GM21423 (cell line): ENCODE results near the gene FRMD1.

Experiments
- ATAC-seq: cut with Tn5 transposase; IDR thresholded peaks from one replicate; pipeline ENCODE4 v1.9.1; 2021; ENCODE audit warnings: mild to moderate bottlenecking, moderate library complexity; ENCODE audit not compliant: unreplicated experiment

FRMD1 gene

DNA sequence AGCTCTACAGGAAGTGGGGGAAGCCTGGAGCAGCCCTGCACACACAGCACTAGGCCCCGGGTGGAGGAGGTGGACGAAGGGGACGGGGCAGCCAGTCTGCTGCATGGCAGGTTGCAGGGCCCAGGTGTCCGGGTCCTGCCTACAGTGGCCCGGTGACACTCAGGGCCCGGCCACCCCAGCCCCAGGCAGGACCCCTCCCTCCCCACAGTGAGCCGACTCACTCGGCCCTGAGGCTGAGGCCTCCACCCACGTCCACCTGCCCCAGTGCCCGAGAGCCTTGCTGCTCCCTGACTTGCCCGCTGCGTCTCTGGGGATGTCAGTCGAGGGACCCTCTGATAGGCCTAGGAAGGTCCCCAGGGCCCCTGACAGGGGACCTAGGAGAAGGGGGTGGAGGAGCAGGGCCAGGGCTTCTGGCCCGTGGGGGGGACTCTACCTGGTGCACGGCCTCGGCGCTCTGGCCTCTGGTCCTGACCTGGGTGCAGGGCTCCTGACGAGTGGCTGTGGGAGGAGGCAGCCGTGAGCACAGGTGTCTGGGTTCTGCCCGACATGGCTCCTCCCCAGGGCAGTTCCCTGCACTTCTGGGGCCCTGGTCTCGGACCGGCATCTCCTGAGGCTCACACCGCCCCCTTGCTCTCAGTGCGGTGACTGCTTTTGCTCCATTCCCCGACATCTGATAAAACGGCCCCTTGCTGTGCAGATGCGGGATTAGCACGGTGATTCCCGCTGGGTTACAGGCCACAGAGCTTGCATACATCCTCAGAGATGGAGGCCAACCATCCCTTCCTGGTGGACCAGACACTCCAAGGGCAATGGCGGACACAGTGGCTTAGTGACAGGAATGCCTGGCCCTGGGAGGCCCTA lies 20.1 kb downstream of the FRMD1 start:
- ATAC-seq = no peak

DNA sequence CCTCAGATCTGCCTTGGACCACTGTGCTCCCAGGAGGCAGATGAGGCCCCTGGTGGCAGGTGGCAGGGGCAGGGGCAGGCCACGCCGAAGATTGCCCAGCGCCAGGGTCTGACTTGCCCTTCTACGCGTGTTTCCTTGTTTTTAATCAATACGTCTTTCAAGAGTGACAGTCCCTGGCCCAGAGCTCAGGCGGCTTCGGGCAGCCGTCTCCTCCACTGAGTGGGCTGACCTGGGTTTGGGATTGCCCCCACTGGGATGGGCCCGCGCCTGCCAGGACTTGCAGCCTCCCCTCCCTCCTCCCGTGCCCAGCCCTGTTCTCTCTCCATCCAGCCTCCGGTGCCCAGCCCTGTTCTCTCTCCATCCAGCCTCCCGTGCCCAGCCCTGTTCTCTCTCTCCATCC lies 21.2 kb downstream of the FRMD1 start:
- no peak for ATAC-seq

DNA sequence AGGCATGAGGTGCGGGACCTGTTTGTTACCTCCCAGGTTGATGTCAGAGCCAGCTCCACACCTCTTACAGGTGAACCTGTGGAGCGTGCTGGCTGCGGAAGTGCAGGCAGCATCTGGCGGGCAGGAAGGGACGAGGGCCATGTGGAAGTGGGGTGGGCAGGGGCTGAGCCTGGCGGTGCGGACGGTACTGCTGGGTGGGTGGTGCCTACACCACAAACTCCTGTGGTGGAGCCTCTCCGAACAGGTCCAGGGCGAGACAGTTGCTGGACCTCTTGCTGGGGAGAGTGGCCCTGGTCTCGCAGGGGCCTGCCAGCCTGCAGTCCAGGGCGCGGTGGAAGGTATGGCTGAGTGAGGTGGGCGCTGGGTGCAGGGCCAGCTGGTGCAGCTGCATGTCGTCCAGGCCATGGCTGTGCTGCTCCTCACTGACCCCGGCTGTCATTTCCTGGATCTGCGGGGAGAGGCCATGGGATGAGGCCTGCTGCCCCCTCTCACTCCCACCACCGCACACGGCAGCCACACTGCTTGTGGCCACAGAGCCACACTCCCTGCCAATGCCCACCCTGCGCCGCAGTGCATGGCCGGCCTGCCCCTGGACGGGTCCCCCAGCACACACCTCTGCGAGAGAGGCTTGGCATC lies 22.0 kb downstream of the FRMD1 start:
- ATAC-seq = no peak

DNA sequence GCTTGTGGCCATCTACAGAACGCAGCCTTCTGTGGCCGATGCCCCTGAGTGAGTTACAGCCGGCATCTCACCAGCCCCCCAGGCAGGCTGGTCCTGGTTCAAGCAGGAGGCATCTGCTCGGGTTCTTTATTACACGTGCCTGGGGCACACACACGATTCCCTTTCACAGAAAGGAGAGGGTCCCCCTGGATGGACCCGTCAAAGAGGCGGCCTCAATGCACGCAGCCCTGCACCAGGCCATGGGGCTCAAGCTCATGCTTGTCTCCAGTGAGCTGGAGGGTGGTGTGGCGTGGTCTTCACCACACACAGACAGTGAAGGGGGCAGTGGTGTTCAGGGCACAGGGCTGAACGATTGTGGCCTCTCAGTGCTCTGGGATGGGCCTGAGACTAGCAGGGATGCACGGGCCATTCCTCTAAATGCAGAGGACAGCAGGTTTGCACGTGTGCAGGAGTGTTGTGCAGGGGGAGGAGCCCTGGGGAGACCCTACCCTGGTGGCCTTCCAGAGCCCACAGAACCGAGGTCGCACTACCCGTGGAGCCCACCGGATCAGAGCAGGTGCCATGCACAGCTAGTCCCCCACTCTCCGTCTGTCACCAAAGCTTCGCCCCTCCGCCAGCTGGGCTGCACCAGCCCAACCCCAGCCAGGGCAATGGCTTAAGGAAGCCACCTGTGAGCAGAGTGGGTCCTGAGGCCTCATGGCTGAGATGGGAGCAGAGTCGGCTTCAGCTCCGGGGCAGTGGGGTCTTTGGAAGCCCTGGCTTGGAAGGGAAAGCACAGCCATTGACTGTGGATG lies 23.1 kb downstream of the FRMD1 start:
- ATAC-seq = no peak

DNA sequence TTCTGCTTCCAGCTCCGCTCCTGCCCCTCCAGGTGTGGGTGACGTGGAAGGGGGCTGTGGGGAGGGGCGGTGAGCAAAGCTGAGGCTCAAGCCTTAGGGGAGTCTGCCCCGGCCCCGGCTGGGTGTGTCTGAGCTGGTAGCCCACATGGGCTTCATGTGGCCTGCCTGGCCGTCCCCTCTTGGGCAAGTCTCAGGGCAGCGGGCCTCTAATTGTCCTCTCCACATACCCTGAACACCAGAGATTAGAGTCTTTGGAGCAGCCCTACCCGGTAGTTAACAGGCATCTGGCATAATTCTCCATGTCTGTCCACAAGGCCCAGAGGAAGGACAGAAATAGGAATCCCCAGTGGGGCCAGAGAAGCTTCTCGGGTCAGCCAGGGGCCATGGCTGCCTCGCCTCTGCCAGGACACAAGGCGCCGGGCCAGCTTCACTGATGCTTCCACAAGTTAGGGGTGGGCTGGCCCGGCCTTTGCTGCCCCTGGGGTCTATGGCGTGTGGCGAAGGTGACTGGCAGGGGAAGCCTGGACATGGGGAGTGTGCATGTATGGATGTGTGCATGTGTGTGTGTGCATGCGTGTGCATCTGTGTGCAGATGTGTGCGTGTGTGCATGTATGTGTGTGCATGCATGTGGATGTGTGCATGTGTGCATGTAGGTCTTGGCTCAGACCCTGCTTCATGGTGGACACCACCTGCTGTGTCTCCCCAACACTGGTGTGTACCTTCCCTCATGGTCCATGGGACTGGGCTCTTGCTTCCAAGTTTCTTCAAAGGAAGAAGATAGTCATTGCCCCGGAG lies 24.0 kb downstream of the FRMD1 start:
- ATAC-seq = no peak

DNA sequence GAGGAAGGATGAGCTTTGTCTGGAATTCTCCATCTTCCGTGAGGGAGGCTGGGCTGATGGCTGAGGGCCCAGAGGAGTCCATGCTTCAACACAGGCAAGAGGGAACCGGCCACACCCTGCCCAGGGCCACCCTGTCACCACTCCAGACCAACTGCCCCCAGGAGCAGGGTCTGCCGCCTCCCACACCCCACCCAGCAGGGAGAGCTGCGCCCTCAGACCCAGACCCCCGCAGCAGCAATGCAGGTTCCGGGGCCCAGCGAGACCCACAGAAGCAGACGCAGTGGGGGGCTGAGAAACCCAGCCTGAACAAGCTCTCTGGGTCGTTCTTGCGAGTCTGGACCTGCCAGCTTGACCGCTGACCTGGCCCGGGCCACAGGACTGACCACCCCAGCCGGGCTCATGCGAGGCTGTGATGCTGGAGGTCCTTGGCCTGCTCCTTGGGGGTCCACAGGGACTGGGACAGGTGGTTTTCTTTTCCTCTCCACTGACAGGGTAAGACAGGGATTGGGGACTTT lies 25.0 kb downstream of the FRMD1 start:
- ATAC-seq = no peak

DNA sequence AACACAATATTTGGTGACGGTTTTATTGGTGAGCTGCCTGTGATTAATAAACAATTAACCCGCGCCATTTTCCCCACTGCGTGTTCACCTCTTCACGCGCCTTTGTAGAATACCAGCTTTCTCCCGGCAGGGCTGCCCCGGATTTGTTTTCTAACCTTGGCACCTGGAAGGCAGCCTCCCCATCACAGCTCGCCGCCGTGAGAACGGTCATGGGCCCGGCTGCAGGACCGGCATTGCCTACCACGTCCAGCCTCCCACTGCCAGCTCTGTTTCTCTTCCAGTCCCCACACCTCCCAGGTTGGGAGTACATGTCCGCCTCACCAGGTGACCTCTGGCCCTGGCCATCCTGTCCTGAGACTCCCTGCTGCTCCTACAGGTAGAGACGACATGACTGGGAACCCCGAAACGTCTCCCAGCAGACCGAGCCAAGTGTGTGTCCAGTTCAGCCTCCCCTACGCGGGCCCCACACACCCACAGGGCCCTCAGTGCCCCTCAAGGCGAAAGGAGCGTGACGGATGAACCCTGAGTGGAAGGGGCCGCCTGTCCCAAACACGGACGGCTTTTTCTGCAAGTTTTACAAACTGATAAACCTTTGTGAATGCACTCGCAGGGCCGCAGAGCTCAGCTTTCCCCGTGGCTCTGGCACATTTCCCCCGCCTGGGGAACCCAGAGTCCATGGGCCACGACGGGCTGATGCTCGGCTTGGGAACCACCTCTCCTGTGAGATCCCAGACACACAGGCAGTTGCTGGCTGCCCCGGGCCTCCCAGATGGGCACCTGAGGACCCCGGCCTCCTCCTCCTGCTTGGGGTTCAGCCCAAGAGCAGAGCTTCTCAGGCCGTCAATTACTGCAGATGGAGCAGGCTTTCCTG lies 25.7 kb downstream of the FRMD1 start:
- ATAC-seq = no peak

DNA sequence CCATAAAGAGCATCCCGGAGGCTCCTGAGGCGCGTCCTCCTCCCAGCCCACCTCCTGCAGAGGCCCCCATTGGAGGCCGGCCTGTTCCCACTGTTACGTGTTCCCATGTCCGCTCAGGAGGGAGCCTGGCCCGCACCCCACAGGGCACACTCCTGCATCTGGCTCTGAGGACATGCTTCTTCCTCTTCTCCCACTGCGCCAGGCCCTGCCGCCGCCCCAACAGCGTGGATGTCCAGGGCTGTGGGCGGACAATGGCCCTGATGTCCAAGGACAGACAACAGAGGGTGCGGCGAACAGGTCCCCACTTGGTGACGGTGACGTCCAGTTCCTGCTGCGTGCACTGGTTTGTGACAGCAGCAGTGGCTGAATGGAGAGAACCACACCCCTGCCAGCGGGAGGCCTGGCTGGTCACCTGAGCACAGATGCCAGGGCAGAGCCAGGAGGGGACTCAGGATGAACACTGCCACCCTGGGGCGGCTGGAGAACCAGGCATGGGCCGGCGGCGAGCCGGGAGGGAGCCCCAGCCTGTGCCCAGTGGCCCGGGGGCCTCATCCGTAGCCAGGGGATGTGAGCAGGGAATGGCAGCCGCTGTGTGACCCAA lies 26.6 kb downstream of the FRMD1 start:
- no peak for ATAC-seq

DNA sequence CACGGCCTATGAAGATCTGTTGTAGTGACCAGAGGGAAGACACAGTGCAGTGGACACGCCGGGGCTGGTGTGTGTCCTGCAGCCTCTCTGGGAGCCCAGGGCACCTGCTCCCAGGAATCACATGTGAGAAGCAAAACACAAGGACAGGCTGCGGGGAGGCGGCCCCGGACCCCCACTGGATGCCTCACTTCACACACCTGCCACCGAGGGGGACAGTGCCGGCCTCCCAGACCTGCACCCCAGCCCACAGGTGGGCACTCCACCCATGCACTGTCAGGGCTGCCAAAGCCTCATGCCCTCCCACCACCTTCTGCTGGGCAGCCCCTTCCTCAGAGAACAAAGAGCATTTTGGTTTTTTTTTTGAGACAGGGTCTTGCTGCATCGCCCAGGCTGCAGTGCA lies 27.4 kb downstream of the FRMD1 start:
- ATAC-seq = no peak

DNA sequence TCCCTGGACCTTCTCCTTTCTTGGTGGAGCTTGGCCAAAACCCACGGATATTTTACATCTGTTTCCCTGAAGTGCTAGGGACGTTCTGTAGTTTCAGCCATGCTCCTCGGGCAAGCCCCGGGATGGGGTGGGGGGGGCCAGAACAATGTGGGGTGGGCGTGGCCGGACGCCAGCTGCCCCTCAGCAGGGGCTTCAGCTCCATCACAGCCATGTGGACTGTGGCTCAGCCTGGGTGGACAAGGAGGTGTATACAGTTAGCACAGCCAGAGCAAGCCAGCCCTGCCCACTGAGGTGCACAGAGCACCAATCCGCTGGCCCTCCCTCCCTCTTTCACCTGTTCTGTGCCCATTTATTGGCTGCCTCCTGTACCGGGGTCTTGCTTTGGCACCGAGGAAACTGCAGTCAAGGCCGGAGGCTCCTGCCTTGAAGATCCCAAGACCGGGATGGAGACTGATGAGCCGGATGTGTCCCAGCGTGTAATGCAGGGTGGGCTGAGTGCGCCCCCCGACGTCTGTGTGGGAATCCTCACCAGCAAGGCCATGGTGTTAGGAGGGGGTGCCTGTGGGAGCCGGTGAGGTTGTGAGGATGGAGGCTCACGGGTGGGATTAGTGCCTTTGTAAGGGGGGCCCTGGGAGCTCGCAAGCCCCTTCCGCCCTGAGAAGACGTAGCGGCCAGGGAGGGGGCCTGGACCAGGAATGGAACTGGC lies 28.0 kb downstream of the FRMD1 start:
- ATAC-seq = no peak

DNA sequence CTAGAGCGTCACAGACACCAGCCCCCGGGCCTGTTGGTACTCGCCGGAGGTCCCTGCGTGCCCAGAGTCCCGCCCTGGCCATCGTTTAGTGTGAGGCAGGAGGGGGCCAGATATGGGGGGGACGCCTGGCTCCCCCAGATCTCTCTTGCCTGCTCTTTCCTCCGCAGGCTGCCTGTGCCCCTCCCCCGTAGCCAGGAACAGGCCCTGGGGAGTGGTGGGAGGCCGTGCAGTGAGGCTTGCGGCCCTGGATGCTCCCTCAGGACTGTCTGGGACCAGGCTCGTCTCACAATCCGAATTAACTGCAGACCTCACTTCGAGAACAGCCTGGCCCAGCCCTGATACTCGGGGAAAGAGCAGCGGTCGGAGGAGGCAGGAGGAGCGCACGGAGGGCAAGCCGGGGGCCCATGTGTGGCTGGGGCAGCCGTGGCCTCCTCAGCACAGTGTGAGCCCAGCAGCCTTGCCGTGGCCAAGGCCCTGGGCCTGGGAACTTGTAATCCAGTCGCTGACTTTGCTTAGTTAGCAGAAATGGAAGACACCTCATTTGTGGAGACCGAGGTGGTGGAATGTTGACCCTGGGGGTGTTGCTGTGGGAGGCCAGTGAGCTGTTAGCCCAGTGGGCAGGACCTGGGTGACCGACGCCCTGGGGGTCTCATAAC lies 28.7 kb downstream of the FRMD1 start:
- ATAC-seq = no peak

DNA sequence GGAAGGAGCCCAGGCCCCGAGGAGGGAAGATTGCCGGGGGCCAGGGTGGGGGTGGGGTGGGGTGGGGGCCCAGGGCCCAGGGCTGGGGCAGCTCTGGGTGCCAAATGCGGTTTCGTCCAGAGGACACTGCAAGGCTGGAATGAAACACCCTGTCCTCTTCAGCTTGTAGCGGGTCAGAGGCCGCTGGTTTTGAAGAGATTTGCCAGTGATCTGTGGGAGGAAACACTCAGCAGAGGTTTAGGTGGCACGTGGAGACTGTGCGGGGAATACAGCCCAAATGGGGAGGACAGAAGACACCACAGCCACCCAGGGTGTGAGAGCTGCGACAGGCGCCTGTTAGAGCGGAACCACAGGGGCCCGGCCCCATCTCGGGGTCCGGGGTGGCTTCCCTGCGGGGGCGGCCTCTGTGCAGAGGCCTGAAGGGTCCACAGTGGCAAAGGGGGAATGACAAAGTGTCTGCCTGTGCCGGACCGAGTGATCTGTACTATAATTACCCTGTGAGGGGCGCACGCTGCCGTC lies 29.2 kb downstream of the FRMD1 start:
- no peak for ATAC-seq

DNA sequence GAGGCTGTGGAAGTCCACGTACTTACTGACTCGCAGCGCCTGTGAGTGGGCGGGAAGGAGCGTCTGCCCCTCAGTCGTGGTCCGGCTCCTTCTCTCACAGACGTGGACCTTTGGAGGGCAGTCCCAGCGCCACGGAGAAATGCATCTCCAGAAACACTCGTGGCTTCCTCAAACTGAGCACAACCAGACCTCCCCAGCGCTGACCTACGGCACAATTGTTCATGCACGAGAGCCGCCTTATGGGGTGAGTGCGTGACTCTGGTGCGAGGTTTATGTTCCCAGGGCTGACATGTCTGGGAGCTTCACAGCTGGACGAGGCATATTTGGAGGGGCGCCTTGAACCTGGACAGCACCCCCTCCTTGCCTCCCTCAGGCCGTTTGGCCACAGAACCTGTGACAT lies 29.7 kb downstream of the FRMD1 start:
- no peak for ATAC-seq

DNA sequence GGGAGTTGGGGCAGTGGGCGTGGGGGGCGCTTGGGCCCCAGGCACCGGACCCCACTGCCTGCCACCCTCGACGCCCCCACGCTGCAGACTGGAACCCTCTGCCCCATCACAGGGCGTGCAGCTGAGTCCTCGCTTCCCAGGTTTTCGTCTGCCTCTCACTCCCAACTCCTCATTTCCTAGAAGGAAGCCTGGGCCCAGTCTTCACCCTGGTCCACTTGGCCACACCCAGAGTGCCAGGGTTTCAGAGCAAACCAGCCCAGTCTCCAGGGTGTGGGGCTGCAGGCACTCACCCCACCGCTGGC lies 30.3 kb downstream of the FRMD1 start:
- ATAC-seq = no peak

DNA sequence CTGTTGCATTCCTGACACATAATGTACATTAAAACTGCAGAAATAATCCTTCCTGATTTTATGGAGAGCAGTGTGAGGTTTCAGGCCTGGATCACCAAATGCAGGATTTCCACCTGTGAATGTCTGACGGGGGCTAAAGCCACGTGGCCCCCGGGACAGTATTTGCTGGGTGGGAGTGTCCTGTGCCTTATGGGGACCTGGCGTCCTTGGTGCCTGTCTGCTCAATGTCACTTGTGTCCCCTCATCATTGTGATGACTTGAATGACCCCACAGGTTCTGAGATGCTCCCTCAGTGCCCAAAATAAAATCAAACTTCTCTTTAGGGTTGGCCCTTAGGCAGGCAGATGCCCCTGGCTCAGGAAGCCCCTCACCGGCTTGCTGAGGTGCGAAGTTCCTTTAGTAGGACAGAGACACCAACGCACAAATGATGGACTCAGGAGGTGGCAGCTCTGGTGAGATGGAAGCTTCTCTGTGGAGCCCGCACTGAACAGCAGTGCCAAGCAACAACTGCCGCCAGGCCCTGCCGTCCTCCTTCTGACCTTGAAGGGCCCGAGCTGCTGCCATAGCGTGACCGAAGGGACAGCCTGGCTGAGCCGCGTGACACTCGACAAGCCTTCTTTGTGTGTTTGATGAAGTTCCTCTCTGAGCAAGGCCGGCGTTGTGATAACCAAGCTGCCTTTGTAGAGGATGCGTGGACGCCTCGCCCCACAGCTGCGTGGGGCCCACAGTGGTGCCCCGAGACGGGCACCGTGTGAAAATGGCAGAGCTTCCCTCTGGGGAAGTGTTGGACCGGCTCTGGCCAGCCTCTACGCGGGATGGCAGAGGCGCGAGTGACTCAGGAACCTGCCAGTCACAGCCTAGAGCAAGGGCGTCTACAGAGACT lies 30.9 kb downstream of the FRMD1 start:
- no peak for ATAC-seq

DNA sequence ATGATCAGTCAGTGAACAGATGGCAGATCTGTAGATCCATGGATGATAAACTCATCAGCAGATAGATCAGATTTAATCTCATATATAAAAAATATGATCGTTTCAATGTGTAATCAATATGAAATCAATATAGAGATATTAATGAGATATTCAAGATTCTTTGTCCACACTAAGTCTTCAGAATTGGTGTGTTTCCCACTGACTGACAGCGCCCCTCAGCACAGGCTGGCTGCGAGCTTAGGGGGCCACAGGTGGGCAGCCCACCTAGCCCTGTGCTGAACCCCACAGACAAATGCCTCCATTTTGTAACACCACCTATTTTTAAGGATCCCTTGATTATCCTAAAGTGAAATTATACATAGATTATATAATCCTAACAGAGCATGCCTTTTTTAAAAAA lies 32.3 kb downstream of the FRMD1 start:
- ATAC-seq = no peak
